CD14-positive monocyte (primary cell): ENCODE data around the gene FBXO28. TPM values are rescaled to one million over a fixed set of nuclear protein-coding genes. Genes with fewer than 3 reads are reported as not detected.

ENCODE experiments used
- DNase-seq, 3 donors: peaks; one replicate each; pipeline ENCODE4 v3.0.0-alpha.2; 2011 to 2022
- H2AFZ ChIP-seq: 2 replicates; pipeline ENCODE4 v1.6.0; 2012; ENCODE audit warnings: mild to moderate bottlenecking, low read depth, low read length, inconsistent platforms; ENCODE audit not compliant: insufficient read depth, poor library complexity, severe bottlenecking
- H3K27ac ChIP-seq, 2 donors: 1 replicate in 1 of 2; 2 replicates in 1 of 2; pipeline ENCODE4 v1.5.1; 2012 to 2013; ENCODE audit warnings: low read length in 2 of 2, control low read depth in 1 of 2, inconsistent platforms in 1 of 2, low read depth in 1 of 2, mild to moderate bottlenecking in 1 of 2
- H3K27me3 ChIP-seq, 2 donors: one replicate each; pipeline versions ENCODE4 v1.6.0 to v1.6.1; 2011 to 2013; ENCODE audit warnings: low read length in 2 of 2; ENCODE audit not compliant: control insufficient read depth in 2 of 2, insufficient read depth in 2 of 2
- H3K36me3 ChIP-seq, 2 donors: replicated peaks in 1 of 2; 1 replicate in 1 of 2; 2 replicates in 1 of 2; pipeline versions ENCODE4 v1.5.1 to v1.6.1; 2012 to 2013; ENCODE audit warnings: low read length in 2 of 2, control low read depth in 1 of 2, inconsistent platforms in 1 of 2, mild to moderate bottlenecking in 1 of 2; ENCODE audit not compliant: insufficient read depth in 2 of 2, control insufficient read depth in 1 of 2
- H3K4me1 ChIP-seq, 2 donors: 1 replicate in 1 of 2; 2 replicates in 1 of 2; pipeline versions ENCODE4 v1.5.1 to v1.6.1; 2012 to 2013; ENCODE audit warnings: low read length in 2 of 2, control low read depth in 1 of 2, inconsistent platforms in 1 of 2, mild to moderate bottlenecking in 1 of 2, moderate library complexity in 1 of 2; ENCODE audit not compliant: insufficient read depth in 2 of 2, control insufficient read depth in 1 of 2
- H3K4me2 ChIP-seq: replicated peaks from 2 replicates; pipeline ENCODE3; 2012; ENCODE audit warnings: low read length, moderate library complexity, mild to moderate bottlenecking; ENCODE audit not compliant: poor library complexity, severe bottlenecking; ENCODE audit errors: extremely low read depth
- H3K4me3 ChIP-seq, 3 experiments: fragments of 200-600 bp in 1 of 3; sonication (generic) in 1 of 3; replicated peaks in 1 of 3; 1 replicate in 2 of 3; 2 replicates in 1 of 3; pipeline ENCODE4 v1.5.1; 2011 to 2013; ENCODE audit warnings: low read length in 3 of 3, mild to moderate bottlenecking in 3 of 3, control low read depth in 2 of 3, low read depth in 2 of 3, inconsistent platforms in 1 of 3, moderate library complexity in 1 of 3
- H3K79me2 ChIP-seq: 2 replicates; pipeline ENCODE4 v1.6.0; 2012; ENCODE audit warnings: mild to moderate bottlenecking, control low read depth, inconsistent platforms, low read length, moderate library complexity; ENCODE audit not compliant: insufficient read depth
- H3K9ac ChIP-seq: 2 replicates; pipeline ENCODE4 v1.6.0; 2017; ENCODE audit warnings: low read length, mild to moderate bottlenecking; ENCODE audit not compliant: insufficient read depth, poor library complexity, severe bottlenecking
- H3K9me3 ChIP-seq, 2 donors: replicated peaks in 1 of 2; 1 replicate in 1 of 2; 2 replicates in 1 of 2; pipeline versions ENCODE4 v1.5.1 to v1.6.1; 2012 to 2013; ENCODE audit warnings: low read length in 2 of 2, control low read depth in 1 of 2; ENCODE audit not compliant: control insufficient read depth in 1 of 2, insufficient read depth in 1 of 2
- H4K20me1 ChIP-seq: 2 replicates; pipeline ENCODE4 v1.6.0; 2012; ENCODE audit warnings: mild to moderate bottlenecking, low read length, control low read depth, moderate library complexity; ENCODE audit not compliant: insufficient read depth
- H3K27ac Mint-ChIP-seq, 7 donors: one replicate each; pipeline ENCODE4 v1.8.0; 2020; ENCODE audit warnings: mild to moderate bottlenecking in 7 of 7, mixed read lengths in 7 of 7, moderate library complexity in 6 of 7, inconsistent platforms in 2 of 7
- H3K27me3 Mint-ChIP-seq, 3 donors: one replicate each; pipeline ENCODE4 v1.8.0; 2021 to 2022; ENCODE audit warnings: low read depth in 3 of 3, mild to moderate bottlenecking in 3 of 3, mixed read lengths in 3 of 3, moderate library complexity in 3 of 3, inconsistent platforms in 1 of 3
- H3K36me3 Mint-ChIP-seq, 2 donors: one replicate each; pipeline ENCODE4 v1.8.0; 2020; ENCODE audit warnings: mixed read lengths in 2 of 2, inconsistent platforms in 1 of 2, mild to moderate bottlenecking in 1 of 2
- H3K4me1 Mint-ChIP-seq: one replicate; pipeline ENCODE4 v1.8.0; 2020; ENCODE audit warnings: mild to moderate bottlenecking, mixed read lengths
- H3K4me3 Mint-ChIP-seq, 2 donors: one replicate each; pipeline ENCODE4 v1.8.0; 2020; ENCODE audit warnings: mild to moderate bottlenecking in 2 of 2, mixed read lengths in 2 of 2, moderate library complexity in 1 of 2
- H3K9me3 Mint-ChIP-seq, 7 donors: one replicate each; pipeline ENCODE4 v1.8.0; 2020 to 2022; ENCODE audit warnings: mixed read lengths in 7 of 7, mild to moderate bottlenecking in 6 of 7, moderate library complexity in 6 of 7, inconsistent platforms in 2 of 7
- CTCF ChIP-seq: fragments of 200-600 bp; IDR thresholded peaks from one replicate; pipeline ENCODE4 v1.8.0; 2022; ENCODE audit warnings: antibody characterized with exemption, mild to moderate bottlenecking
- WGBS: methylation state at CpG from one replicate; pipeline ENCODE4 v1.1.5; 2013; ENCODE audit warnings: missing lambda C conversion rate; ENCODE audit not compliant: insufficient coverage; 5-methylcytosine and 5-hydroxymethylcytosine counted together
- intact Hi-C, 2 donors: fragments of 100-400 bp; cut with micrococcal nuclease; formaldehyde crosslinking; loops; one replicate each; pipeline versions ENCODE4 v1.15.0 to v1.15.1; 2023
- polyA plus RNA-seq, 3 donors: library from polyadenylated mRNA; depleted of rRNA in 1 of 3; unstranded in 2 of 3; stranded (reverse) in 1 of 3; fragments of 300-500 nt in 2 of 3; fragments of >200 nt in 1 of 3; fragmentation: Illumina TruSeq in 2 of 3; gene quantifications; 1 replicate in 2 of 3; 2 replicates in 1 of 3; pipeline ENCODE4 v1.2.3, GENCODE V29; 2012 to 2021

FBXO28 gene
- polyA plus RNA-seq, 3 donors, result 12.9 to 15.8 (median 13.0) TPM

- no peak overlapping the region for H2AFZ ChIP-seq
- Mint-ChIP-seq H3K4me3 (no peak overlapping the region), H3K36me3 (peaks cover 19 to 46% of the 10 kb centered on the region in 2 donors), H3K9me3 (no peaks in the 10 kb centered on the region), H3K27ac (no peak overlapping the region), H3K4me1 (no peaks in the 10 kb centered on the region), H3K27me3 (peaks cover 0 to 2% (median 0%) of the 10 kb centered on the region in 3 donors)
- H3K4me2 ChIP-seq, result no peak overlapping the region
- H4K20me1 ChIP-seq, result peaks cover 96% of the 10 kb centered on the region
- H3K27ac ChIP-seq, result no peak overlapping the region
- H3K79me2 ChIP-seq, result peaks cover 97% of the 10 kb centered on the region
- H3K27me3 ChIP-seq, result no peaks in the 10 kb centered on the region
- H3K36me3 ChIP-seq, result peaks cover 15 to 42% of the 10 kb centered on the region in 2 donors
- TF ChIP-seq CTCF, result no peak
- intact Hi-C loops, result no loop called here
- no peak overlapping the region for H3K4me3 ChIP-seq
- H3K9me3 ChIP-seq, result no peaks in the 10 kb centered on the region
- no peaks in the 10 kb centered on the region for H3K4me1 ChIP-seq
- no peak for DNase-seq
- no peak overlapping the region for H3K9ac ChIP-seq
Measured at GRCh38 chr1:224124220-224124619, 10.3 kb downstream of the FBXO28 start.

- H3K9me3 ChIP-seq, result no peaks in the 10 kb centered on the region
- H3K4me1 ChIP-seq, result no peaks in the 10 kb centered on the region
- no peak overlapping the region for H3K27ac Mint-ChIP-seq
- peaks cover 58% of the 10 kb centered on the region for H4K20me1 ChIP-seq
- peaks cover 41 to 58% of the 10 kb centered on the region in 2 donors for H3K36me3 ChIP-seq
- peaks cover 0 to 2% (median 0%) of the 10 kb centered on the region in 3 donors for H3K27me3 Mint-ChIP-seq
- H3K4me1 Mint-ChIP-seq, result no peaks in the 10 kb centered on the region
- H3K4me3 ChIP-seq, result no peak overlapping the region
- no peak overlapping the region for H2AFZ ChIP-seq
- intact Hi-C loops, result no loop called here
- no CpG with 5 or more reads among the region's 5 CpGs for WGBS
- H3K9me3 Mint-ChIP-seq, result peaks cover 0 to 7% (median 0%) of the 10 kb centered on the region in 7 donors
- no peak overlapping the region for H3K27ac ChIP-seq
- TF ChIP-seq CTCF, result no peak
- no peak for DNase-seq
- no peak overlapping the region for H3K4me2 ChIP-seq
- H3K79me2 ChIP-seq, result peaks cover 60% of the 10 kb centered on the region
- no peak overlapping the region for H3K9ac ChIP-seq
- H3K27me3 ChIP-seq, result no peaks in the 10 kb centered on the region
- no peak overlapping the region for H3K4me3 Mint-ChIP-seq
- H3K36me3 Mint-ChIP-seq, result peaks cover 38 to 63% of the 10 kb centered on the region in 2 donors
Measured at GRCh38 chr1:224127925-224128819, 14.3 kb downstream of the FBXO28 start.
